Activated naive CD8-positive, alpha-beta T cell treated with anti-CD3 and anti-CD28 coated beads, Interleukin-2, amount 10 ng/mL, durations not matched to agents 7 days and 5 days (primary cell): ENCODE measurements around the gene RFESD. TPM values are rescaled to one million over a fixed set of nuclear protein-coding genes. Genes with fewer than 3 reads are reported as not detected.

Experiments
- ATAC-seq: fragments of 150-1000 bp; cut with Tn5 transposase; one replicate; pipeline ENCODE4 v1.10.0; 2021; ENCODE audit warnings: low read depth, moderate library complexity
- POLR2A ChIA-PET: fragments of 350-600 bp; sonication (Branson Sonifier 250); formaldehyde crosslinking; loops from one replicate; lab custom pipeline; 2021; ENCODE audit warnings: antibody characterized with exemption; lab: Charles Lee
- DNase-seq: peaks from one replicate; pipeline ENCODE4 v3.0.0; 2021
- H3K27ac Mint-ChIP-seq: one replicate; pipeline ENCODE4 v1.8.0; 2022; ENCODE audit warnings: mild to moderate bottlenecking, mixed read lengths
- H3K27me3 Mint-ChIP-seq: one replicate; pipeline ENCODE4 v1.8.0; 2022; ENCODE audit warnings: mild to moderate bottlenecking, moderate library complexity, mixed read lengths
- H3K36me3 Mint-ChIP-seq: one replicate; pipeline ENCODE4 v1.8.0; 2021; ENCODE audit warnings: mild to moderate bottlenecking, mixed read lengths
- H3K4me1 Mint-ChIP-seq: one replicate; pipeline ENCODE4 v1.8.0; 2021; ENCODE audit warnings: mixed read lengths
- H3K4me3 Mint-ChIP-seq: one replicate; pipeline ENCODE4 v1.8.0; 2022; ENCODE audit warnings: mild to moderate bottlenecking, moderate library complexity, mixed read lengths
- H3K9me3 Mint-ChIP-seq: one replicate; pipeline ENCODE4 v1.8.0; 2021; ENCODE audit warnings: mixed read lengths
- total RNA-seq, 2 experiments: library from RNA; stranded (reverse); gene quantifications; one replicate each; pipeline ENCODE4 v1.2.3, GENCODE V29; 2021

Gene RFESD
- 1 to 10 TPM; 4.2 to 5.0 TPM for total RNA-seq

GRCh38 chr5:95646569-95647431 lies at the start of gene RFESD:
Gene RFESD (plus strand): TSS chr5:95646777. CDS start chr5:95652272, 5,495 bp downstream.
- Mint-ChIP-seq H3K4me1 (peaks cover 36% of the 10 kb centered on the region), H3K9me3 (no peaks in the 10 kb centered on the region), H3K27me3 (no peaks in the 10 kb centered on the region), H3K27ac (peak within 1 kb of the TSS; percentile 86), H3K4me3 (peak within 1 kb of the TSS; percentile 82), H3K36me3 (peaks cover 6% of the 10 kb centered on the region)
- POLR2A ChIA-PET, result interaction anchor here (0.7 to 2.1 kb wide), 18 partner anchors 9 to 259 kb away, joined by 3 to 17 read pairs (median 4); partner anchors contain the start of genes ARSK, GLRX and SKIC3
- ATAC-seq (peak; percentile 96), DNase-seq (peak; percentile 98)

GRCh38 chr5:95599252-95599651 lies 47.3 kb upstream of the RFESD start:
- no peak for ATAC-seq
- no peaks in the 10 kb centered on the region for H3K27me3 Mint-ChIP-seq
- H3K4me3 Mint-ChIP-seq, result no peak overlapping the region
- POLR2A ChIA-PET, result no interaction called here
- DNase-seq, result no peak
- H3K9me3 Mint-ChIP-seq, result no peaks in the 10 kb centered on the region
- no peak overlapping the region for H3K27ac Mint-ChIP-seq
- peaks cover 2% of the 10 kb centered on the region for H3K4me1 Mint-ChIP-seq
- H3K36me3 Mint-ChIP-seq, result peaks cover 4% of the 10 kb centered on the region

- Mint-ChIP-seq H3K27me3 (no peaks in the 10 kb centered on the region), H3K36me3 (peaks cover 6% of the 10 kb centered on the region), H3K9me3 (no peaks in the 10 kb centered on the region), H3K4me3 (no peak overlapping the region), H3K27ac (no peak overlapping the region), H3K4me1 (peaks cover 2% of the 10 kb centered on the region)
- POLR2A ChIA-PET, result no interaction called here
- DNase-seq (no peak), ATAC-seq (no peak)
Observed at GRCh38 chr5:95600557-95600956, 46.0 kb upstream of the RFESD start.

GRCh38 chr5:95605786-95606185 lies 40.8 kb upstream of the RFESD start:
- peaks cover 11% of the 10 kb centered on the region for H3K36me3 Mint-ChIP-seq
- no peak overlapping the region for H3K27ac Mint-ChIP-seq
- H3K4me3 Mint-ChIP-seq, result no peak overlapping the region
- no peak for DNase-seq
- POLR2A ChIA-PET, result no interaction called here
- H3K9me3 Mint-ChIP-seq, result no peaks in the 10 kb centered on the region
- H3K27me3 Mint-ChIP-seq, result no peaks in the 10 kb centered on the region
- H3K4me1 Mint-ChIP-seq, result no peaks in the 10 kb centered on the region
- ATAC-seq, result no peak

GRCh38 chr5:95606419-95606818 lies 40.2 kb upstream of the RFESD start:
- H3K4me3 Mint-ChIP-seq, result no peak overlapping the region
- no peak overlapping the region for H3K27ac Mint-ChIP-seq
- no peaks in the 10 kb centered on the region for H3K4me1 Mint-ChIP-seq
- peaks cover 11% of the 10 kb centered on the region for H3K36me3 Mint-ChIP-seq
- DNase-seq (no peak), ATAC-seq (no peak)
- H3K9me3 Mint-ChIP-seq, result no peaks in the 10 kb centered on the region
- H3K27me3 Mint-ChIP-seq, result no peaks in the 10 kb centered on the region
- POLR2A ChIA-PET, result no interaction called here

GRCh38 chr5:95609711-95610110 lies 36.9 kb upstream of the RFESD start:
- ATAC-seq (no peak), DNase-seq (no peak)
- no peaks in the 10 kb centered on the region for H3K4me1 Mint-ChIP-seq
- peaks cover 8% of the 10 kb centered on the region for H3K9me3 Mint-ChIP-seq
- POLR2A ChIA-PET, result no interaction called here
- H3K4me3 Mint-ChIP-seq, result no peak overlapping the region
- H3K36me3 Mint-ChIP-seq, result peaks cover 24% of the 10 kb centered on the region
- no peaks in the 10 kb centered on the region for H3K27me3 Mint-ChIP-seq
- no peak overlapping the region for H3K27ac Mint-ChIP-seq

GRCh38 chr5:95610546-95610945 lies 36.0 kb upstream of the RFESD start:
- POLR2A ChIA-PET, result no interaction called here
- peaks cover 27% of the 10 kb centered on the region for H3K36me3 Mint-ChIP-seq
- ATAC-seq (no peak), DNase-seq (no peak)
- H3K9me3 Mint-ChIP-seq, result peaks cover 10% of the 10 kb centered on the region
- H3K27me3 Mint-ChIP-seq, result no peaks in the 10 kb centered on the region
- H3K4me3 Mint-ChIP-seq, result no peak overlapping the region
- no peak overlapping the region for H3K27ac Mint-ChIP-seq
- no peaks in the 10 kb centered on the region for H3K4me1 Mint-ChIP-seq

GRCh38 chr5:95611396-95611795 lies 35.2 kb upstream of the RFESD start:
- Mint-ChIP-seq H3K9me3 (peaks cover 10% of the 10 kb centered on the region), H3K4me3 (no peak overlapping the region), H3K4me1 (no peaks in the 10 kb centered on the region), H3K36me3 (peaks cover 29% of the 10 kb centered on the region), H3K27ac (no peak overlapping the region), H3K27me3 (no peaks in the 10 kb centered on the region)
- POLR2A ChIA-PET, result no interaction called here
- ATAC-seq (no peak), DNase-seq (no peak)

- Mint-ChIP-seq H3K27ac (no peak overlapping the region), H3K4me3 (no peak overlapping the region)
Observed at GRCh38 chr5:95613514-95613913, 33.1 kb upstream of the RFESD start.

GRCh38 chr5:95615164-95615467 lies 31.5 kb upstream of the RFESD start:
- DNase-seq (no peak), ATAC-seq (no peak)
- Mint-ChIP-seq H3K9me3 (peaks cover 10% of the 10 kb centered on the region), H3K4me1 (peaks cover 16% of the 10 kb centered on the region), H3K36me3 (peaks cover 24% of the 10 kb centered on the region), H3K27ac (no peak overlapping the region), H3K27me3 (no peaks in the 10 kb centered on the region), H3K4me3 (no peak overlapping the region)
- POLR2A ChIA-PET, result no interaction called here

More at GRCh38 chr5:95613514-95613913, 33.1 kb upstream of the RFESD start:
- ATAC-seq (no peak), DNase-seq (no peak)
- Mint-ChIP-seq H3K27me3 (no peaks in the 10 kb centered on the region), H3K36me3 (peaks cover 24% of the 10 kb centered on the region), H3K9me3 (peaks cover 10% of the 10 kb centered on the region), H3K4me1 (peaks cover 3% of the 10 kb centered on the region)
- POLR2A ChIA-PET, result no interaction called here

GRCh38 chr5:95617057-95617456 lies 29.5 kb upstream of the RFESD start:
- H3K27ac Mint-ChIP-seq, result no peak overlapping the region
- H3K4me1 Mint-ChIP-seq, result peaks cover 24% of the 10 kb centered on the region
- peaks cover 10% of the 10 kb centered on the region for H3K9me3 Mint-ChIP-seq
- no peak overlapping the region for H3K4me3 Mint-ChIP-seq
- H3K36me3 Mint-ChIP-seq, result peaks cover 24% of the 10 kb centered on the region
- no peaks in the 10 kb centered on the region for H3K27me3 Mint-ChIP-seq
- POLR2A ChIA-PET, result no interaction called here
- no peak for DNase-seq
- no peak for ATAC-seq

GRCh38 chr5:95619096-95619495 lies 27.5 kb upstream of the RFESD start:
- H3K36me3 Mint-ChIP-seq, result peaks cover 15% of the 10 kb centered on the region
- POLR2A ChIA-PET, result interaction anchor here (1.6 kb wide), 1 partner anchor 64 kb away, joined by 4 read pairs; the partner anchor contains the start of genes ARSK and SKIC3
- no peak overlapping the region for H3K27ac Mint-ChIP-seq
- H3K4me3 Mint-ChIP-seq, result peak overlapping the region; percentile 89
- ATAC-seq, result no peak
- peaks cover 4% of the 10 kb centered on the region for H3K9me3 Mint-ChIP-seq
- DNase-seq, result no peak
- H3K4me1 Mint-ChIP-seq, result peaks cover 35% of the 10 kb centered on the region
- H3K27me3 Mint-ChIP-seq, result no peaks in the 10 kb centered on the region

- H3K9me3 Mint-ChIP-seq, result peaks cover 4% of the 10 kb centered on the region
- ATAC-seq (no peak), DNase-seq (no peak)
- peak overlapping the region; percentile 74 for H3K27ac Mint-ChIP-seq
- peaks cover under 1% of the 10 kb centered on the region for H3K27me3 Mint-ChIP-seq
- peaks cover 35% of the 10 kb centered on the region for H3K4me1 Mint-ChIP-seq
- H3K36me3 Mint-ChIP-seq, result peaks cover 16% of the 10 kb centered on the region
- POLR2A ChIA-PET, result interaction anchor here (1.2 to 1.6 kb wide), 2 partner anchors 25 to 65 kb away, joined by 3 to 4 read pairs; partner anchors contain the start of genes ARSK and SKIC3
- H3K4me3 Mint-ChIP-seq, result peak overlapping the region; percentile 89
Observed at GRCh38 chr5:95619514-95620029, 27.0 kb upstream of the RFESD start.
